ENCODE results near the gene IQGAP1. TPM values are rescaled to one million over a fixed set of nuclear protein-coding genes. Genes with fewer than 3 reads are reported as not detected.

IQGAP1 gene
- total and polyA plus RNA-seq, 8 donors, result 22.3 to 222 (median 86.4) TPM

GRCh38 chr15:90550919-90551318, 162.9 kb downstream of the IQGAP1 start:
- H3K27me3 ChIP-seq, result no peaks in the 10 kb centered on the region
- H3K9me3 ChIP-seq, result no peaks in the 10 kb centered on the region
- peaks cover 0 to 57% (median 26%) of the 10 kb centered on the region in 4 donors for H3K4me1 ChIP-seq
- peak overlapping the region in 1 of 5 donors; percentile 75 for H3K27ac ChIP-seq
- peaks cover 0 to 16% (median 11%) of the 10 kb centered on the region in 4 donors for H3K36me3 ChIP-seq
- TF ChIP-seq CTCF (IDR thresholded peaks at IDR 0.05) (no peak), EP300 (IDR thresholded peaks at IDR 0.05) (no peak), POLR2AphosphoS5 (IDR thresholded peaks at IDR 0.05) (no peak), POLR2A (IDR thresholded peaks at IDR 0.05) (no peak)
- H3K4me3 ChIP-seq, result no peak overlapping the region
- 75 to 86% (median 82%) methylated on average over 6 of the region's 6 CpGs for WGBS, 5 donors
- intact Hi-C loops (cut with DNase I; ENCODE audit: low total_unique reads), result no loop called here
- DNase-seq, result no peak

Small RNA genes within 50 kb of the gene (small RNA-seq; reads per million reads assigned to genes)
- 0 to 0.15 (median 0) reads per million in 4 donors for gene NDUFA3P4

Other genes with a start within 250 kb of the IQGAP1 start
- 100 to 1,000 TPM in 1 of 5 donors, 10 to 100 TPM in 4; 37.9 to 199 (median 54.0) TPM for gene SEMA4B, start 186.9 kb upstream of the IQGAP1 start, total RNA-seq
- gene SEMA4B, start 186.9 kb upstream of the IQGAP1 start, polyA plus RNA-seq, result 10 to 100 TPM; 11.3 to 81.4 (median 17.2) TPM
- gene CIB1, start 154.3 kb upstream of the IQGAP1 start, total RNA-seq, result 100 to 1,000 TPM in 1 of 5 donors, 10 to 100 TPM in 4; 27.4 to 166 (median 36.6) TPM
- gene CIB1, start 154.3 kb upstream of the IQGAP1 start, polyA plus RNA-seq, result 100 to 1,000 TPM; 128 to 206 (median 158) TPM
- 10 to 100 TPM in 1 of 5 donors, 1 to 10 TPM in 2, under 1 TPM in 1, not detected in 1; under 0.01 to 26.6 (median 5.9) TPM for gene GDPGP1, start 154.0 kb upstream of the IQGAP1 start, total RNA-seq
- gene GDPGP1, start 154.0 kb upstream of the IQGAP1 start, polyA plus RNA-seq, result 1 to 10 TPM in 2 of 3 donors, under 1 TPM in 1; 0.92 to 3.2 (median 2.4) TPM
- gene TTLL13, start 138.7 kb upstream of the IQGAP1 start, total RNA-seq, result not detected
- under 1 TPM in 1 of 3 donors, not detected in 2; 0.10 TPM for gene TTLL13, start 138.7 kb upstream of the IQGAP1 start, polyA plus RNA-seq
- 10 to 100 TPM; 24.0 to 97.4 (median 61.3) TPM for gene NGRN, start 122.6 kb upstream of the IQGAP1 start, total RNA-seq
- gene NGRN, start 122.6 kb upstream of the IQGAP1 start, polyA plus RNA-seq, result 10 to 100 TPM; 51.1 to 70.3 (median 55.3) TPM
- gene ZNF774, start 36.0 kb upstream of the IQGAP1 start, total RNA-seq, result 1 to 10 TPM in 4 of 5 donors, under 1 TPM in 1; 0.58 to 7.1 (median 2.9) TPM
- 1 to 10 TPM in 2 of 3 donors, under 1 TPM in 1; 0.93 to 2.0 (median 1.2) TPM for gene ZNF774, start 36.0 kb upstream of the IQGAP1 start, polyA plus RNA-seq
- gene CRTC3, start 141.7 kb downstream of the IQGAP1 start, total RNA-seq, result 10 to 100 TPM; 11.0 to 47.7 (median 44.6) TPM
- gene CRTC3, start 141.7 kb downstream of the IQGAP1 start, polyA plus RNA-seq, result 1 to 10 TPM; 8.2 to 8.9 (median 8.6) TPM